NCI-H128 (cell line): ENCODE measurements around the gene TPGS1.
A peak's percentile ranks its signal among the peaks of the same experiment; 100 is the strongest.

Experiments used
- DNase-seq: peaks from one replicate; lab custom pipeline; 2025; ENCODE audit not compliant: unreplicated experiment; lab: John Stamatoyannopoulos, UW

TPGS1 gene

GRCh38 chr19:494171-495080, 12.9 kb upstream of the TPGS1 start:
- no peak for DNase-seq

- DNase-seq, result no peak
Measured at GRCh38 chr19:495081-495401, 12.3 kb upstream of the TPGS1 start.

GRCh38 chr19:495402-496111, 11.7 kb upstream of the TPGS1 start:
- DNase-seq, result no peak

DNA sequence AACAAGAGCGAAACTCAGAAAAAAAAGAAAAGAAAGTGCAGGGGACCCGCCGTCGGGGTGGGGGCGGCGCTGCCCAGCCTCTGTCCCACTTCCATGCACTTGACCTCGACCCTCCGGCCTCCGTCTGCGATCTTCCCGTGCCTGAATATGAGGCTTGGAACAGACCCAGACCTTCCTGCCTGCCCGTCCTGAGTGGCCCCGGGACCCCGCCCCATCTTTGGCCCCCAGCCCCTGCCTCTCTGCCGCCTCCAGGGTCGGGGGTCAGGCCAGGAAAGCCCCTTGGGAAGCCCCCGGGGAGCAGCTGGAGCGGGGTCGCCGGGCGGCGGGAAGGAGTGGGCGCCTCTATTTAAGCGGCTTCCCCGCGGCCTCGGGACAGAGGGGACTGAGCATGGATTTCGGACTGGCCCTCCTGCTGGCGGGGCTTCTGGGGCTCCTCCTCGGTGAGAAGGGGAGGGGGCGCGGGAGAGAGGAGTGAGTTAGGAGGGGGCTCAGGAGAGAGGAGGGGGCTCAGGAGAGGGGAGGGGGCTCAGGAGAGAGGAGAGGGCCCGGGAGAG, 11.1 kb upstream of the TPGS1 start, which contains the start of gene MADCAM1:
MADCAM1 (plus strand) TSS at position 375 of the 554 bp plus-strand sequence; CDS start at position 389, 14 bp downstream.
- no peak for DNase-seq

DNA sequence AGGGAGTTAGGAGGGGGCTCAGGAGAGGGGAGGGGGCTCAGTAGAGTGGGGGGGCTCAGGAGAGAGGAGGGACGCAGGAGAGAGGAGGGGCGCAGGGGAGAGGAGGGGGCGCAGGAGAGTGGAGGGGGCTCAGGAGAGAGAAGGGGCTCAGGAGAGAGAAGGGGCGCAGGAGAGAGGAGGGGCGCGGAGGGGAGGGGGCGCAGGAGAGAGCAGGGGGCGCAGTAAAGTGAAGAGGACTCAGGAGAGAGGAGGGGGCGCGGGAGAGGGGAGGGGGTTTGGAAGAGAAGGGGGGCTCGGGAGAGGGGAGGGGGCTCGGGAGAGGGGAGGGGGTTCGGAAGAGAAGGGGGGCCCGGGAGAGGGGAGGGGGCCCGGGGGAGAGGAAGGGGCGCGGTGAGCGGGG, 10.3 kb upstream of the TPGS1 start:
- DNase-seq, result no peak

DNA sequence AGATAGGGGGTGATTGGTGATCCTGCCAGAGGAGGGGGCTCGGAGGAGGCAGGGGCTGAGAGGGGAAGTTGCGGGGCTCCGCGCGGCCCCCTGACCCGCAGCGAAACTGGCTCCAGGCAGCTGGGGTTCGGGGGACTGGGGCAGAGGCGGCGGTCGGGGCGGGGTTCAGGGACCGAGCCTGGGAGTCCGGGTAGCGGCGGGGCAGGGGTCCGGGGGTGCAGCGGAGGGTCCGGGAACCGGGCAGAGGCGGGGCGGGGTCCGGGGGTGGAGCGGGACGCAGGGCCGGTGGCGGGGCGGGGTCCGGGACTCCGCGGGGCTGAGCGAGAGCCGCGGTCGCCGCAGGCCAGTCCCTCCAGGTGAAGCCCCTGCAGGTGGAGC, 9.8 kb upstream of the TPGS1 start:
- no peak for DNase-seq

- no peak for DNase-seq
Measured at GRCh38 chr19:497869-498510, 9.3 kb upstream of the TPGS1 start.

- DNase-seq, result no peak
Measured at GRCh38 chr19:498511-498891, 8.8 kb upstream of the TPGS1 start.

GRCh38 chr19:498977-499623, 8.2 kb upstream of the TPGS1 start:
- no peak for DNase-seq

GRCh38 chr19:501646-502045, 5.7 kb upstream of the TPGS1 start:
- DNase-seq, result no peak

- DNase-seq, result no peak
Measured at GRCh38 chr19:504616-505015, 2.7 kb upstream of the TPGS1 start.

- peak; percentile 99 for DNase-seq
Measured at GRCh38 chr19:506404-507285, 652 bp upstream of the TPGS1 start.

- DNase-seq, result no peak
Measured at GRCh38 chr19:508204-509150, 1.2 kb downstream of the TPGS1 start.

DNA sequence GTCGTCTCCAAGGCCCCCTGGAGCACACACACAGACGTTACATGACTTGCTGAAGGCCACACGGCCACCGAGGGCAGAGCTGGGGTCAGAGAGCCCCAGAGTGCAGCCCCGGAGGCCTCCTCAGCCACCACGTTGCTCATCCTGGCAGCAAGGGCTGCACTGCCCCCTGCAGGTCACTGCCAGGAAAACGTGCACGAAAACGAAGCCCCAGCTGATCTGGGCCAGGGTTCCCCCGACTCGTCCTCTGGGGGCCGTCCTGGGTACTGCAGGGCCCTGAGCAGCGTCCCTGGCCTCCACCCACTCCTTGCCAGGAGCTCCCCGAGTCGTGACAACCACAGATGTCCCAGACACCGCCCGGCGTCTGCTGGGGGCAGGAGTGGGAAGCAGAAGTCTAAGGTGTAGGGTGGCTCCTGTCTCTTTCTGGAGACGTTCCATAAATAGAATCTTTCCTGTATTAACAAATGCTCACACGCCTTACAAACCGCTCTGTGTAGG, 3.4 kb downstream of the TPGS1 start:
- peak; percentile 63 for DNase-seq

DNA sequence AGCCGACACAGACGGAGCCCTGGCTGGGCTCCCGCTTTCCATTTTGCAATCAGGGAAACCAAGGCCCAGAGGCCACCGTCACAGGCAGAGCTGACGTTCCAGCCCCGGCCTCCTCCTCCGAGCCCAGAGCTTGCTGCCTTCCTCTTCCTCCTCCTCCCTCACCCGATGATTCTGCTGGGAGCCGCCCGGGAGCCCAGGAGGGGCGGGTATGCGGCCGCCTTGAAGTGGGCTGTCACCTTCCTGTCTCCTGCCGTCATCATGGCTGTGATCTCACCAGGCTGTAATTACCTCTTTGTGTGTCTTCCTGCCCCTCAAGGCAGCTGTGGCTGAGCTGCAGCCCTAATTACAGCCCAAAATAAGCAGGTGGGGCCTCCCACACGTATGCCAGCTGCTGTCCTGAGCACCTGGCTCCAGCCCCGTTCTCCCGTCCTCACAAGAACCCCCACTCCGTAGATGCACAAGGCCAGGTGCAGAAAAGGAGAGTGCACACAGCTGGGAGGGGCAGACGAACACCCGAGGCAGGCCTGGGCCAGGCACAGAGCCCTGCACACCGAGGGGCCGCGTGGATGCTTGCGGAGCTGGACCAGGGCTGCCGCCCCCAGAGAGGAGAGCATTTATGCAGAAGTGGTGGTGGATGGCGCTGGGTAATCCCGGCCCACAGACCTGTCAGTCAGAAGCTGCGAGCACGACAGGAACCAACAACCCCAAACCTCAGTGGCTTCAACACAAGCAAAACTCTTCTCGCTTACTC, 4.0 kb downstream of the TPGS1 start:
- DNase-seq, result peak; percentile 73

DNA sequence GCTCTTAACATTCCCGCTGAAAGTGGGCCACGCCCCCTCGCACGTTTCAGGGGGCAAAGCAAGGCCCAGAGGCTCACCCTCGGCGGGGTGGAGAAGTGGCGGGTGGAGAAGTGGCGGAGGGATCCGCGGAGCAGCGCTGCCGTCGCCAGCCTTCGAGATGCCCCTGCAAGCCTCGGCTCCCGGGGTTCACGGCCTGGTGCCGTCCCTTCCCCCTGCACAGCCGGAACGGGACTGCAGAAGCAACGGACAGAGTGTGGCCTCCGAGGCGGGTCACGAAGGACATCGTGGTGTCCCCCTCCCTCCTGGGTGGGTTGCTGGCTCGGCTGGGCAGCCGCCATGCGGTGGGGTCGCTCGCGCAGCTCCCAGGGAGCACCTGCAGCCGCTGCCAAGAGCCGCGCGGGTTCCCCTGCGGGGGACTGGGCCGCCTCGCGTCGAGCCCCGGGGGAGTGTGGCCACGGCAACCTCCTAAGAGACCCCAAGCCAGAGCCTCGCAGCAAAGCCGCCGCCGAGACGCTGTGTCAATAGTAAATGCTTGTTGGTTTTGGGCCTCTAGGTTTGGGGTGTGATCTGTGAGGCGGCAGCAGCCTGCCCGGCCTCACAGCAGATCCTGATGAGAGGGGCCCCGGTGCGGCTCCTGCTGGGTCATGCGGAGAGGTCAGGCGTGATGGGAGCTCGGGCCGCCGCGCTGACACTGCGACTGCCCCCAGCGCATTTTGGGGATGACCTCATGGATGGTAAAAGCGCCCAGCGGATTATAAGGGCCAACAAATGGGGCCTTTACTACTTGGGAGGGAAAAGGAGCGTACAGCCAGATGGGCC, 5.5 kb downstream of the TPGS1 start:
- DNase-seq, result peak; percentile 54
